ENCODE measurements around the gene ACO1. TPM values are rescaled to one million over a fixed set of nuclear protein-coding genes. Genes with fewer than 3 reads are reported as not detected.

ACO1 gene
- total and polyA plus RNA-seq, 4 donors = 41.3 to 78.5 (median 59.5) TPM

GRCh38 chr9:32414856-32415255 is 30.4 kb downstream of the ACO1 start:
- Histone ChIP-seq H3K27ac (ENCODE audit: low read depth in 1 of 2, low read length in 2 of 2) (no peak overlapping the region), H3K27me3 (ENCODE audit: control insufficient read depth in 4 of 4, insufficient read depth in 4 of 4, low read length in 3 of 4) (no peaks in the 10 kb centered on the region), H3K4me3 (ENCODE audit: low read depth in 1 of 3, low read length in 3 of 3) (no peak overlapping the region), H3K36me3 (ENCODE audit: control insufficient read depth in 4 of 4, insufficient read depth in 3 of 4, low read depth in 1 of 4, low read length in 3 of 4) (peaks cover 5 to 54% (median 28%) of the 10 kb centered on the region in 4 donors), H3K4me1 (ENCODE audit: control insufficient read depth in 4 of 4, insufficient read depth in 4 of 4, low read length in 3 of 4) (peaks cover 0 to 5% (median 0%) of the 10 kb centered on the region in 4 donors), H3K9ac (ENCODE audit: low read depth in 1 of 2, low read length in 2 of 2) (no peak overlapping the region), H3K9me3 (ENCODE audit: control insufficient read depth in 4 of 4, low read length in 3 of 4) (no peaks in the 10 kb centered on the region)
- 94% methylated on average over 2 of the region's 2 CpGs for WGBS
- TF ChIP-seq YY1 (IDR thresholded peaks at IDR 0.05) = no peak
- TF ChIP-seq RAD21 (IDR thresholded peaks at IDR 0.05) = no peak
- no peak for TF ChIP-seq ATF3 (IDR thresholded peaks at IDR 0.05)
- no peak for TF ChIP-seq MAX (IDR thresholded peaks at IDR 0.05)
- no peak for TF ChIP-seq REST (IDR thresholded peaks at IDR 0.05)
- no peak for TF ChIP-seq HNF4G (IDR thresholded peaks at IDR 0.05)
- no peak for TF ChIP-seq EGR1 (IDR thresholded peaks at IDR 0.05; ENCODE audit: low read depth in 2 of 2)
- no peak for TF ChIP-seq HNF4A (conservative IDR thresholded peaks at IDR 0.05)
- TF ChIP-seq FOXA1 (IDR thresholded peaks at IDR 0.05) = no peak
- no peak for TF ChIP-seq FOXA2 (IDR thresholded peaks at IDR 0.05)
- TF ChIP-seq NR2F2 (IDR thresholded peaks at IDR 0.05) = no peak
- no peak for TF ChIP-seq SP1 (IDR thresholded peaks at IDR 0.05)
- TF ChIP-seq CTCF (IDR thresholded peaks at IDR 0.05; ENCODE audit: low read depth, low read length, missing input control) = no peak
- TF ChIP-seq GABPA (IDR thresholded peaks at IDR 0.05 in 1 of 2, conservative IDR thresholded peaks at IDR 0.05 in 1 of 2) = no peak
- TF ChIP-seq JUND (IDR thresholded peaks at IDR 0.05) = no peak
- TF ChIP-seq RXRA (IDR thresholded peaks at IDR 0.05) = no peak
- TF ChIP-seq ZBTB33 (IDR thresholded peaks at IDR 0.05) = no peak
- no peak for TF ChIP-seq TAF1 (conservative IDR thresholded peaks at IDR 0.05)
- DNase-seq (ENCODE audit: low spot score) = no peak

Measured in liver (tissue), 9 donors.